Smooth muscle cell of the brain vasculature (primary cell): Measurements from ENCODE around the gene HOXD9.

Experiments used
- DNase-seq: peaks from one replicate; pipeline ENCODE4 v3.0.0-alpha.2; 2012; ENCODE audit warnings: low read depth, low spot score

Gene HOXD9

GRCh38 chr2:176165370-176166050 lies 43.0 kb downstream of the HOXD9 start:
- DNase-seq: no peak

GRCh38 chr2:176166272-176166671 lies 43.8 kb downstream of the HOXD9 start:
- no peak for DNase-seq

GRCh38 chr2:176167398-176167797 lies 44.9 kb downstream of the HOXD9 start:
- DNase-seq: no peak

GRCh38 chr2:176169181-176169580 lies 46.7 kb downstream of the HOXD9 start:
- DNase-seq: no peak

- DNase-seq: no peak
These were observed 47.2 kb downstream of the HOXD9 start for GRCh38 chr2:176169711-176170110.

- DNase-seq: no peak
These were observed 48.2 kb downstream of the HOXD9 start for GRCh38 chr2:176170602-176171305.

- no peak for DNase-seq
These were observed 49.0 kb downstream of the HOXD9 start for GRCh38 chr2:176171351-176172006.

GRCh38 chr2:176172007-176172894 lies 49.7 kb downstream of the HOXD9 start:
- DNase-seq: no peak

GRCh38 chr2:176172895-176173566 lies 50.5 kb downstream of the HOXD9 start:
- no peak for DNase-seq

- no peak for DNase-seq
These were observed 51.3 kb downstream of the HOXD9 start for GRCh38 chr2:176173567-176174381.

- DNase-seq: no peak
These were observed 51.9 kb downstream of the HOXD9 start for GRCh38 chr2:176174382-176174823.
